Stimulated activated CD4-positive, alpha-beta T cell treated with anti-CD3 and anti-CD28 coated beads, Interleukin-1b, Interleukin-23, amount 100 ng/mL, for 1 hour (primary cell): Measurements from ENCODE around the gene GMCL2.

Experiments used
- DNase-seq, 2 donors: peaks; one replicate each; pipeline ENCODE4 v3.0.0-alpha.2; 2020; ENCODE audit warnings: low read depth in 2 of 2

Gene GMCL2

DNA sequence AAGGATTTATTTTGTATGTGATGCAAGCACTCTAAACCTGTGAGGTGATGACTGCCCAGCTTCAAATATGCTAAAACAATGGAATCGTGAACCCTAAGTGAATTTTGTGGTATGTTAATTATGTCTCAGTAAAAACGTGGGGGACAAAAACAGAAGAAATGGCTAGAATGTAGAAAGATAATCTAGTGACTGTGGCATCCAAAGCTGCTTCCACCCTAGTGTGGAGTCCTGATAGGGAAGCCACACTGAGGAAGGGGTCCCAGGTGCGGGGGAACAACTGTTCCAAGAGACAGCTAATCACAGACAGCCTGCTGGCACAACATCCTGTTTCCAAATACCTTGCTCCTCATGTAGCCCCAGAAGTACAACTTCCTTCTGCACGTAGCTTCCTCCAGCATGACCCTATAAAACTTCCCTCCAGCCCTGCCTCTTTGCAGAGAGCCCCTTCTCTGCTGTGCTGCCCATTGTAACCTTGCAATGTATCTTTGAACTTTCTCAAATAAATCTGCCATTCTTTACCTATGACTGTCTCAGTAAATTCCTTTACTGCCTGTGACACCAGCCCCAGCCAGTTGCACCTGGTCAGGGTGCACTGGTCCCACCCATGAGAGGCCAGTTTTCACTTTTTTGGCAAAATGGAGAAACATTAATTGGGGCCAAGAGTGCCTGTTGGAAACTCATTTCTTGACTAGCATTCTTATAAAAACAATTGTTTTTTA, 4.9 kb downstream of the GMCL2 start:
- DNase-seq: no peak

- no peak for DNase-seq
Observed at GRCh38 chr5:178180141-178180863, 6.9 kb downstream of the GMCL2 start.

GRCh38 chr5:178177569-178177968, 9.6 kb downstream of the GMCL2 start:
- DNase-seq: no peak

DNA sequence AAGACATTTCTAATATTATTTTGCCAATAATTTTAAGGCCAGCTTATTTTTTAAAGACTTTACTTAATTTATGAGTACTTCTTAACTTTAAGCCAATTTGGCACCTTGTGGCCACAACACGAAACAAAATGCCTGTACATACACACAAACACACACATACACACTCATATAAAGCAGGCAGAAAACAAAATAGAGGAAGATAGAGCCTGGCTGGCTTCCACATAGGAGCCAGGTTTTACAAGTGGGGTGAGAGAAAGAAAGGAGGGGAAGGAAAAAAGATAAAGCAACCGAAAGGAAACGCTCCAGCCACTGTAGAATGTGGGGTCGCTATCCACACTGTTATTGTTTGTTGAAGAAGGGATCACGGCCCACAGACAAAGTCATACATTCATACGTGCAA, 10.4 kb downstream of the GMCL2 start:
- no peak for DNase-seq

GRCh38 chr5:178174456-178174855, 12.7 kb downstream of the GMCL2 start:
- DNase-seq: no peak

DNA sequence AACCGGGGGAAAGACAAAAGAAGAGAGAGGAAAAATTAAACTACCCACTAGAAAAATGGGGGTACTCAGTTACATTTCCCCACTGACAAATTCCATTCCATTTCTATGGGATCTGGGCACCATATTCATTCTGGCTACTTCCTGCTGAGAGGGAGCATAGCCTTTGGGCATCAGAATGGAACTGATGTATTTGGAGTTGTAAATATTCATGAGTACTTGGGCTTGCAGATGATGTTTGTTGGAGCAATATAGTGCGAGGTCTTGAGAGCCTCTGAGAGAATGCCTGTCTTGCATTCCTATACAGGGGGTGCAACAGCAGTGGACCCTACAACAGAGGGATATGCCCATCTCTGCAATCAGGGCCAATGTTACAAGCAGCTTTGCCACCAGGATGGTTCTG, 16.7 kb downstream of the GMCL2 start:
- DNase-seq: no peak

- DNase-seq: no peak
Observed at GRCh38 chr5:178165581-178165980, 21.6 kb downstream of the GMCL2 start.

DNA sequence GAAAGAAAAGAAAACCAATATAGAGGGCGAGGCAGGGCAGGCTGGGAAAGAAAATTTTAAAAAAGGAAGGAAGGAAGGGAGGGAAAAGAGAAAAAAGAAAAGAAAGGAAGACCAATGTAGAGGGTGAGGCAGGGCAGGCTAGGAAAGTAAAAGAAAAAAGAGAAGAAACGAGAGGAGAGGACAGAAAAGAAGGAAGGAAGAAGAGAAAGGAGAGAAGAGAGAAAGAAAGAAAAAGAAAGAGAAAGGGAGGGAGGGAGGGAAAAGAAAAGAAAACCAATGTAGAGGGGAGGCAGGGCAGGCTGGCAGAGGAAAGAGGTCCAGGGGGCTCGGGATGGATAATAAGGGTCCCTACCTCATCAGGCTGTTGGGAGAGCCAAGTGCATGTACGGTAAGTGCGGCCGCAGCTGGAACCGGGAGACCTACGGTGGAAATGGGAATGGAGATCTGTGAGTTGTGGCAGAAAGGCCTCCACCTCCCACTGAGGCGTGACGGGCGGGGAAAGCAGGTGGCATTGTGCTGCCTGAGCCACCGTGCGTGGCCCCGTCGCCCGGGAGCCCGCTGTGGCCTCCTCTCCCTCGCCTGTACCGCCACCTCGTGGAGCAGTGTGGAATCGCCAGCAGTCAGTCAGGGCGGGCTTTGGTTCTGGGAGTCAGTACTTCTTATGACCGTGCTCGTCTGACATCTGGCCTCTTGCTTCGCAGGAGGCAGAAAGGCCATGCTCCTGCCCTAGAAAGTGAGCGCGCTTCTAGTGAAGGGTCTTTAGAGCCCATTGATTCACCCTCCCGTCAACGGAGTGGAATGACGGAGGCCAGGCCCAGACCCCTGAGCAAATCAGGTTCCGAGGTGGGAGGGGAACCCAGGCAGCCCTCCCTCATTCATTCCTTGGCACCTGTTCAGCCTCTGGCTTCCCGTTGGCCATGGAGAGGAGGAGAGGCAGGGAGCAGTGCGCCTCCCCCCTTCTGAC, 23.1 kb downstream of the GMCL2 start:
- DNase-seq: peak; percentile 85 to 96

GRCh38 chr5:178162481-178162880, 24.7 kb downstream of the GMCL2 start:
- no peak for DNase-seq

GRCh38 chr5:178160176-178160575, 27.0 kb downstream of the GMCL2 start:
- DNase-seq: no peak

DNA sequence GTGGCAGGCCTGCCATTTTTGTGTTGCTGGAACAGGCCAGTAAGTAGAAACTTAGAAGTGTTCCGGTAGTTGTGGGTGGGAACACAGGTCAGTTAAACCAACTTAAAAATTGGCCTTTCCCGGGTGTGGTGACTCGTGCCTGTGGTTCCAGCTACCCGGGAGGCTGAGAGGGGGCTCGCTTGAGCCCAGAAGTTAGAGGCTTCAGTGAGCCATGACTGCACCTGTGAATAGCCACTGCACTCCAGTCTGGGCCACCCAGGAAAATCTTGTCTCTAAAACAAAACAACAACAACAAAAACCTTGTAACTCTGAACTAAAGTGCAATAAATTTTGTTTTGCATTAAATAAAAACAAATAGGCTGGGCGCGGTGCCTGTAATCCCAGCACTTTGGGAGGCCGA, 32.1 kb downstream of the GMCL2 start:
- no peak for DNase-seq

DNA sequence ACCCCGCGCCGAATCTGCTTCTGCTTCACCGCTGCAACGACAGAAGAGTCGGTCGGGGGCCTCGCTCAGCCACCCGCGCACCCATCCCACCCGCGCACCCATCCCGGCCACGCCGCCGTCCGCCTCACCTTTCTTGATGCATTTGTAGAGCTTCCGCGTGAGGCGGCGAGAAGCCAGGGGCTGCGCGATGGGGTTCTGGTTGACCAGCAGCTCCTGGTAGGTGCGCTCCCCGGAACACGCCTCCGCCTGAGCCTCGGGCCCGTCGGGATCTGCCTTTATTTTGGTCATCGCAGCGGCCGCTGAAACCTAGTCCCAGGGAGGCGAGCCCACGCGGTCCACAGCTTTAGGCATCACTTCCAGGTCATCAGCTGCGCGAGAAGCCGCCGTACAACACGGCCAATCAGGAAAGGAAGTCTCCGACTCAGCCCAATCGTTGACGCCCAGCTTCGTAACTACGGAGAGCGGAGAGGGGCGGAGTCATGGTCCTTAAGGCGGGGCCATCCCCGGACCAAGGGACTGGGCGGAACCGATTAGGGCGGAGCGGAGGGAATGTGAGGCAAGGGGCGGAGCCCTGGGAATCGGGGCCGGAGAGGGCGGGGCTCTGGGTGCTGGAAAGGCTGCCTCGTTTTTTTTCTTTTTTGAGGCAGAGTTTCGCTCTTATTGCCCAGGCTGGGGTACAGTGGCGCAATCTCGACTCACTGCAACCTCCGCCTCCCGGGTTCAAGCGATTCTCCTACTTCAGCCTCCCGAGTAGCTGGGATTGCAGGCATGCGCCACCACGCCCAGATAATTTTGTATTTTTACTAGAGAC, 33.4 kb downstream of the GMCL2 start, which contains the start of gene NHP2:
NHP2 (minus strand) TSS at position 356 of the 811 bp plus-strand sequence; CDS start at position 288, 68 bp downstream.
- peak; percentile 94 to 97 for DNase-seq

DNA sequence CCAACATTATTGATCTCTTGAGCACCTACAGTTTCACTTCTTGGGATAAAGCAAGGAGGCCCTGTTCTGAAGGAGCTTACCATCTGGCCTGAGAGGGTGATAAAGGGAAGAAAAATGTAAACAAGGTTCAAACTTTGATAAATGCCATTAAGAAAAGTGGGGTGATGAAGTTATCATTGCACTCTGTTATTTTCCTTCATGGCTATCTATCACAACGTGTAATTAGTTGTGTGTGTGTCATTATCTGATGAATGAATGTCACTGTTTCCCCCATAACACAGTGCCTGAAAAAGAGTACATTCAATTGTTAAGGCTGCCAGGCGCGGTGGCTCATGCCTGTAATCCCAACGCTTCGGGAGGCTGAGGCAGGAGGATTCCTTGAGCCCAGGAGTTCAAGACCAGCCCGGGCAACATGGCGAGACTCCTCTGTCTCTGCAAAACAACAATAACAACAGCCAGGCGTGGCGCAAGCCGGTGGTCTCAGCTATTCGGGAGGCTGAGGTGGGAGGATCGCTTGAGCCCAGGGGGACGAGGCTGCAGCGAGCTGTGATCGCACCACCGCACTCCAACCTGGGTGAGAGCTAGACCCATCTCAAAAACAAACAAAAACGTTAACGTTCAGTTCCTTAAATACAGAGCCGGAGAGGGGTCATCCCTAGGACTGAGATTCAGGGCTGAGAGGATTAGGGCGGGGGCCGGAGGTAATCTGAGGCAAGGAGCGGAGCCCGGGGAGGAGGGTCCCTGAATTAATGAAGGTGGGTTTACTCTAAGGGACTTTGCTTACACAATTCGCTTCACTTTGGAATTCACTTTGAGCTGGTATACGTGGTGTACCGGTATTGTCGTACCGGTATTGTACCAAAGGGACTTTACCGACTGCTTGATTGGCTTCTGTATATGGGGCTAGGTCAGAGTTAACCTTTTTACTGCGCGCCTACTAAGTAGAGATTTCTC, 34.4 kb downstream of the GMCL2 start:
- no peak for DNase-seq

GRCh38 chr5:178150977-178151734, 36.0 kb downstream of the GMCL2 start:
- no peak for DNase-seq

DNA sequence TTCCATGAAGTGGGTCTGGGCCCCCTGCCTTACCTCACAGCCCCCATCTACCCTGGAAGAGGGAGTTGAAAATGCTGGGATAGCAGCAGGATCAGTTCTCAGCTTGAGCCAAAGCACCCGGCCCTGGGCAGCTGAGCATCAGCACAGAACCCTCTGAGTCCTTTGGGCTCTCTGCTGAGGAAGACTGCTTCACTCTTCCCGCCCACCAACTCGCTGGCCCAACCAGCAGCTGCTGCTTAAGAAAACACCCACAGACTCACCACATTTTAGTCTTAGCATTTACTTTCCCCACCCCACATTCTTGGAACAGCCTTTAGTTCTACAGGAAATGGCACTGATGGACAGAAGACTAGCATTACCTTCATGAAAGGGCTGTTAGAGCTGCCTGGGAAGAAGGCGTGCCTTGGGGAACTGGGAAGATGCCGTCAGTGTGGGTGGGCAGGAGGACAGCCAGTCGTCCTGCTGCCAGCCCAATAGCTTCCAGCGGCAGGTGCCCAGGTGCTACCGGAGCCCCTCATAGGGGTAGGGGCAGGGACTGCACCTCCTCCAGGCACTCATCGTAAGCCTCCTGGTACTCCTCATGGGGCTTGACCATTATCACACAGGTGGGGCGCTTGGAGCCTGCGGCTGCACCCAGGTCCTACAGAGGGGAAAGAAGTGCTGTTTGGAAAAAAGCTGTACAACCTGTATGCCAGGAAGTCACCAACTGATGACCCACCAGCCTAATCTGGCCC, 37.8 kb downstream of the GMCL2 start:
- DNase-seq: no peak

DNA sequence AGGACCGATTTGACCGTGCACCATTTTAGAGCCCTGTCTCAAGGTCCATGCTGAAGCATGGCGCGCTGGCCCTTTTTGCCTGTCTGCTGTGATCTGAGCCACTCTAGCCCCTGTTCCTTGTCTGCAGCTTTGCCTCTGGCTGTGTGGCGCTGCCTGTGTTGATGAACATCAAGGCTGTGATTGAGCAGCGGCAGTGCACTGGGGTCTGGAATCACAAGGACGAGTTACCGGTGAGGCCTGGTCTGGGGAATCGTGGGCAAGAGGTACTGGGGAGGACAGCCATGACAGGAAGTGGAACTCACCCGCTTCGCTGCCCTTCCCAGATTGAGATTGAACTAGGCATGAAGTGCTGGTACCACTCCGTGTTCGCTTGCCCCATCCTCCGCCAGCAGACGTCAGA, 39.8 kb downstream of the GMCL2 start:
- no peak for DNase-seq

DNA sequence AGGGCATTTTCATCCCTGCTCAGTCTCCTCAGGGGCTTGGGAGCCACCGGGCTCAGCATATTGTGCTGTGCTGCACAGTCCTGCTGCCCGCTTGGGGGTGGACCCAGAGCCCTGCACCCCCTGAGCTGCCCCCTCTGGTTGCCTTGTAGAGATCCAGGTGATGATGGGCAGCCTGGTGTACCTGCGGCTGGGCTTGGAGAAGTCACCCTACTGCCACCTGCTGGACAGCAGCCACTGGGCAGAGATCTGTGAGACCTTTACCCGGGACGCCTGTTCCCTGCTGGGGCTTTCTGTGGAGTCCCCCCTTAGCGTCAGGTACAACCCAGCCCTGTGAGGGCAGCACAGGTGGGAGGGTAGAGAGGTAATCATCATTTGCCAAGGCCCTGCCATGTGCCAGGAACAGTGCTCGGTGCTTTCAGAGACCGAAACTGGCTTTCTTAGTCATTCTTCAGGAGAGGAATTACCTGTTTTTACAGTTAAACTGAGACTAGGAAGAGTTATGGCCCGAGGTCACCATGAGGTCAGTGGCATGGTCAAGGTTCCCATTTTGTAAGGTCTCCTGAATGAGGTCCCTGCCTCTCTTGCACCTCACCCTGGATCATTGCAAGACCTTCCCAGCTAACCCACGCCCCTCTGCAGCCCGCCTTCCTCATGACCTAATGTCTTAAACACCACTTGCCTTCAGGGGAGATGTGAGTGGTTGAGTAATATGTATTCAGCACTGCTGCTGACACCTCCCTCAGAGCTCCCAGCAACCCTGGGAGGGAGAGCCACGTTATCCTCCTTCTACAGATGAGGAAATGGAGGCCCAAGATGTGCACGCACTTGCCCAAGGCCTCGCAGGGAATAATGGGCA, 41.0 kb downstream of the GMCL2 start:
- peak; percentile 44 to 46 for DNase-seq

DNA sequence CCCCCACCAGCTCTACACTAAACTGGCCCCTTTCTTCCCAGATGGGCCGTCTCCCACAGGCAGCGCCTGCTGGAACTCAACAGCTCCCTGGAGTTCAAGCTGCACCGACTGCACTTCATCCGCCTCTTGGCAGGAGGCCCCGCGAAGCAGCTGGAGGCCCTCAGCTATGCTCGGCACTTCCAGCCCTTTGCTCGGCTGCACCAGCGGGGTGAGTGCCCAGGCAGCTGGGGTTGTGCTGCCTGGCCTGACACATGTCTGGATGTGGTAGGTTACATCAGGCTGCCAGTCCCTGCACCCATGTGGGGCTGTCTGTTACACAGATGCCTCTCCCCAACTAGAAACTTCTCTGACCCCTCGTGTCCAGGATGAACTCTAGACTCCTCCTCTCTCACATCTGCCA, 43.3 kb downstream of the GMCL2 start:
- no peak for DNase-seq
